GM12801 (cell line): Measurements from ENCODE around the gene NEURL1B.

Experiments used
- CTCF ChIP-seq: IDR thresholded peaks from one replicate; pipeline ENCODE4 v1.5.1; 2011; ENCODE audit warnings: control low read depth; ENCODE audit not compliant: insufficient read length; ENCODE audit errors: extremely low read depth

The NEURL1B gene

GRCh38 chr5:172644711-172645110 is 3.6 kb downstream of the NEURL1B start:
- TF ChIP-seq CTCF: no peak

GRCh38 chr5:172645271-172646055 is 4.4 kb downstream of the NEURL1B start:
- TF ChIP-seq CTCF: no peak

- no peak for TF ChIP-seq CTCF
Observed at GRCh38 chr5:172646716-172647285, 5.7 kb downstream of the NEURL1B start.

- TF ChIP-seq CTCF: no peak
Observed at GRCh38 chr5:172647352-172648012, 6.4 kb downstream of the NEURL1B start.

- no peak for TF ChIP-seq CTCF
Observed at GRCh38 chr5:172648013-172648381, 6.9 kb downstream of the NEURL1B start.

- TF ChIP-seq CTCF: no peak
Observed at GRCh38 chr5:172648755-172649154, 7.7 kb downstream of the NEURL1B start.

- no peak for TF ChIP-seq CTCF
Observed at GRCh38 chr5:172658391-172658790, 17.3 kb downstream of the NEURL1B start.
